HCT116 (cell line): ENCODE data around the gene MCEMP1.
A peak's percentile ranks its signal among the peaks of the same experiment; 100 is the strongest.

Experiments used
- CTCF ChIP-seq, 3 experiments: fragments of 200-600 bp in 1 of 3; sonication (generic) in 1 of 3; IDR thresholded peaks in 2 of 3; conservative IDR thresholded peaks in 1 of 3; 2 replicates each; pipeline ENCODE4 v1.5.1; 2012 to 2017; ENCODE audit warnings: low read depth in 2 of 3, low read length in 2 of 3, antibody characterized with exemption in 1 of 3, borderline replicate concordance in 1 of 3, control low read depth in 1 of 3, mild to moderate bottlenecking in 1 of 3, mixed read lengths in 1 of 3, mixed run types in 1 of 3, moderate library complexity in 1 of 3; ENCODE audit not compliant: insufficient read depth in 1 of 3
- EZH2 ChIP-seq: fragments of 200-600 bp; sonication (generic); IDR thresholded peaks from 2 replicates; pipeline ENCODE4 v1.6.1; 2017; ENCODE audit warnings: antibody characterized with exemption, mixed run types
- POLR2A ChIP-seq: IDR thresholded peaks from 2 replicates; pipeline ENCODE4 v1.7.0; 2011; ENCODE audit warnings: borderline replicate concordance; ENCODE audit not compliant: insufficient read depth, insufficient read length; ENCODE audit errors: extremely low read depth
- RAD21 ChIP-seq: IDR thresholded peaks from 2 replicates; pipeline ENCODE4 v1.6.1; 2012; ENCODE audit warnings: low read depth, mild to moderate bottlenecking
- SP1 ChIP-seq: IDR thresholded peaks from 2 replicates; pipeline ENCODE4 v1.6.1; 2012; ENCODE audit warnings: low read depth
- ZFX ChIP-seq: fragments of 450-650 bp; IDR thresholded peaks from 2 replicates; pipeline ENCODE4 v1.6.1; 2017

- TF ChIP-seq EZH2 (no peak), ZFX (peak; percentile 44; the same call in 1 of the 2 replicates), POLR2A (no peak), CTCF (IDR thresholded peaks at IDR 0.05 in 2 of 3, conservative IDR thresholded peaks at IDR 0.05 in 1 of 3; ENCODE audit: borderline replicate concordance in 1 of 3, insufficient read depth in 1 of 3, low read depth in 2 of 3, low read length in 2 of 3) (no peak), RAD21 (no peak), SP1 (peak; percentile 100)
Measured at GRCh38 chr19:7629347-7630054, 47.4 kb upstream of the MCEMP1 start, which contains the start of the genes PET100 and XAB2.
